IMR-90 (cell line): ENCODE measurements around the gene CALCOCO1. TPM values are rescaled to one million over a fixed set of nuclear protein-coding genes. Genes with fewer than 3 reads are reported as not detected.

Experiments
- ATAC-seq: fragments of 200-7000 bp; cut with Tn5 transposase; 2 replicates; pipeline ENCODE4 v1.9.1; 2020; ENCODE audit warnings: low read depth, mild to moderate bottlenecking, moderate library complexity
- BruUV-seq: library from RNA; stranded (reverse); fragments of 400-500 nt; replicated peaks from 2 replicates; lab custom pipeline; 2021; lab: Mats Ljungman, UMichigan
- CTCF ChIA-PET: fragments of 300-600 bp; formaldehyde crosslinking; extraction: SDS; loops from one replicate; lab custom pipeline; 2021; ENCODE audit warnings: antibody characterized with exemption; lab: Yijun Ruan, JAX
- POLR2A ChIA-PET: fragments of 300-600 bp; sonication (Branson Sonifier 250); formaldehyde crosslinking; loops from one replicate; lab custom pipeline; 2022; ENCODE audit warnings: antibody characterized with exemption; ENCODE audit not compliant: unreplicated experiment; lab: Charles Lee
- DNase-seq: peaks from one replicate; pipeline ENCODE4 v3.0.0; 2013
- H2AFZ ChIP-seq: replicated peaks from 2 replicates; pipeline ENCODE3; 2013; ENCODE audit warnings: low read length, mild to moderate bottlenecking; ENCODE audit not compliant: poor library complexity
- H2AK5ac ChIP-seq: 2 replicates; pipeline ENCODE4 v1.6.1; 2013; ENCODE audit warnings: low read depth, low read length, inconsistent platforms
- H2AK9ac ChIP-seq: replicated peaks from 2 replicates; pipeline ENCODE3; 2013; ENCODE audit warnings: mild to moderate bottlenecking, low read depth, low read length, moderate library complexity; ENCODE audit not compliant: poor library complexity
- H2BK120ac ChIP-seq: 2 replicates; pipeline ENCODE4 v1.6.1; 2013; ENCODE audit warnings: low read depth, low read length, inconsistent platforms
- H2BK15ac ChIP-seq: 3 replicates; pipeline ENCODE4 v1.6.1; 2013; ENCODE audit warnings: low read depth, low read length, inconsistent platforms
- H2BK20ac ChIP-seq: 2 replicates; pipeline ENCODE4 v1.6.1; 2013; ENCODE audit warnings: low read depth, mild to moderate bottlenecking, inconsistent platforms, low read length, moderate library complexity
- H2BK5ac ChIP-seq: 2 replicates; pipeline ENCODE4 v1.6.1; 2013; ENCODE audit warnings: mild to moderate bottlenecking, low read depth, low read length, inconsistent platforms; ENCODE audit not compliant: poor library complexity, severe bottlenecking
- H3K14ac ChIP-seq: replicated peaks from 2 replicates; pipeline ENCODE4 v1.6.1; 2013; ENCODE audit warnings: low read depth, low read length, inconsistent platforms
- H3K18ac ChIP-seq: 2 replicates; pipeline ENCODE4 v1.6.1; 2013; ENCODE audit warnings: low read depth, low read length, control low read depth
- H3K23ac ChIP-seq: 2 replicates; pipeline ENCODE4 v1.6.1; 2013; ENCODE audit warnings: low read depth, low read length, inconsistent platforms
- H3K27ac ChIP-seq: 2 replicates; pipeline ENCODE4 v1.5.1; 2013; ENCODE audit warnings: mild to moderate bottlenecking, control low read depth, low read length; ENCODE audit not compliant: insufficient read depth
- H3K27me3 ChIP-seq: 2 replicates; pipeline ENCODE4 v1.6.1; 2013; ENCODE audit warnings: low read length; ENCODE audit not compliant: control insufficient read depth, insufficient read depth
- H3K36me3 ChIP-seq: 2 replicates; pipeline ENCODE4 v1.6.1; 2013; ENCODE audit warnings: low read length, mixed read lengths; ENCODE audit not compliant: control insufficient read depth, insufficient read depth
- H3K4ac ChIP-seq: 2 replicates; pipeline ENCODE4 v1.6.1; 2013; ENCODE audit warnings: low read depth, low read length, inconsistent platforms
- H3K4me1 ChIP-seq: 2 replicates; pipeline ENCODE4 v1.6.1; 2013; ENCODE audit warnings: low read length, mixed read lengths; ENCODE audit not compliant: control insufficient read depth, insufficient read depth
- H3K4me2 ChIP-seq: 2 replicates; pipeline ENCODE4 v1.6.1; 2013; ENCODE audit warnings: low read depth, mild to moderate bottlenecking, control low read depth, low read length, moderate library complexity
- H3K4me3 ChIP-seq: 2 replicates; pipeline ENCODE4 v1.5.1; 2013; ENCODE audit warnings: low read depth, mild to moderate bottlenecking, control low read depth, low read length, moderate library complexity; ENCODE audit not compliant: insufficient read depth
- H3K56ac ChIP-seq: 2 replicates; pipeline ENCODE4 v1.6.1; 2013; ENCODE audit warnings: low read length, inconsistent platforms; ENCODE audit not compliant: insufficient read depth; ENCODE audit errors: extremely low read depth
- H3K79me1 ChIP-seq, 2 experiments: 2 replicates each; pipeline ENCODE4 v1.6.1; 2013; ENCODE audit warnings: low read length in 2 of 2, inconsistent platforms in 1 of 2, low read depth in 1 of 2
- H3K9ac ChIP-seq: 2 replicates; pipeline ENCODE4 v1.6.1; 2013; ENCODE audit warnings: low read depth, low read length, control low read depth
- H3K9me1 ChIP-seq: 2 replicates; pipeline ENCODE4 v1.6.1; 2013; ENCODE audit warnings: low read length, inconsistent platforms; ENCODE audit not compliant: insufficient read depth
- H3K9me3 ChIP-seq: 2 replicates; pipeline ENCODE4 v1.6.1; 2013; ENCODE audit warnings: low read length; ENCODE audit not compliant: control insufficient read depth, insufficient read depth
- H4K20me1 ChIP-seq: 2 replicates; pipeline ENCODE4 v1.6.1; 2013; ENCODE audit warnings: low read length, inconsistent platforms; ENCODE audit not compliant: insufficient read depth
- H4K5ac ChIP-seq: 2 replicates; pipeline ENCODE4 v1.6.1; 2013; ENCODE audit warnings: mild to moderate bottlenecking, low read depth, low read length, control low read depth
- H4K8ac ChIP-seq, 2 experiments: 2 replicates each; pipeline ENCODE4 v1.6.1; 2013; ENCODE audit warnings: low read depth in 2 of 2, low read length in 2 of 2, control low read depth in 1 of 2, inconsistent platforms in 1 of 2
- H4K91ac ChIP-seq: 2 replicates; pipeline ENCODE4 v1.6.1; 2013; ENCODE audit warnings: low read depth, low read length, inconsistent platforms; ENCODE audit not compliant: insufficient read depth
- CEBPB ChIP-seq: IDR thresholded peaks from 2 replicates; pipeline ENCODE4 v1.6.1; 2012; ENCODE audit warnings: low read depth, low read length, improper control_type of control experiment
- MAZ ChIP-seq: IDR thresholded peaks from 2 replicates; pipeline ENCODE4 v1.6.1; 2012; ENCODE audit warnings: low read depth, mild to moderate bottlenecking, low read length, improper control_type of control experiment, moderate library complexity, borderline replicate concordance
- MXI1 ChIP-seq: IDR thresholded peaks from 2 replicates; pipeline ENCODE4 v1.6.1; 2012; ENCODE audit warnings: low read depth, mild to moderate bottlenecking, low read length, moderate library complexity, borderline replicate concordance
- WGBS, 2 experiments: methylation state at CpG; one replicate each; pipeline versions ENCODE4 v1.1.5 to v1.1.7; 2013; ENCODE audit warnings: missing lambda C conversion rate in 2 of 2; ENCODE audit not compliant: insufficient read length in 1 of 2; ENCODE audit errors: extremely low coverage in 2 of 2; 5-methylcytosine and 5-hydroxymethylcytosine counted together
- dilution Hi-C: fragments of 300-500 bp; cut with HindIII; formaldehyde crosslinking; loops from one replicate; pipeline ENCODE4 v1.14.3; 2018; ENCODE audit warnings: low sequenced_read_pairs; ENCODE audit not compliant: unreplicated experiment
- in situ Hi-C: fragments of 300-500 bp; cut with MboI; formaldehyde crosslinking; loops from 3 replicates; pipeline ENCODE4 v1.14.3; 2019; ENCODE audit warnings: low sequenced_read_pairs, inconsistent platforms, mixed read lengths
- intact Hi-C: fragments of 100-400 bp; cut with micrococcal nuclease; formaldehyde crosslinking; loops from 2 replicates; pipeline ENCODE4 v1.10.0; 2022
- polyA plus RNA-seq, 3 experiments: library from polyadenylated mRNA; depleted of rRNA; stranded (reverse); fragments of >200 nt; gene quantifications; 2 replicates each; pipeline ENCODE4 v1.2.3, GENCODE V29; 2012; ENCODE audit warnings: low replicate concordance in 1 of 3
- total RNA-seq: library from RNA; depleted of rRNA; stranded (reverse); fragments of >200 nt; gene quantifications from 2 replicates; pipeline ENCODE4 v1.2.3, GENCODE V29; 2012

CALCOCO1 gene
- total and polyA plus RNA-seq, 2 of the 4 experiments (the other 2 are of a cell fraction), result 156 to 169 TPM

DNA sequence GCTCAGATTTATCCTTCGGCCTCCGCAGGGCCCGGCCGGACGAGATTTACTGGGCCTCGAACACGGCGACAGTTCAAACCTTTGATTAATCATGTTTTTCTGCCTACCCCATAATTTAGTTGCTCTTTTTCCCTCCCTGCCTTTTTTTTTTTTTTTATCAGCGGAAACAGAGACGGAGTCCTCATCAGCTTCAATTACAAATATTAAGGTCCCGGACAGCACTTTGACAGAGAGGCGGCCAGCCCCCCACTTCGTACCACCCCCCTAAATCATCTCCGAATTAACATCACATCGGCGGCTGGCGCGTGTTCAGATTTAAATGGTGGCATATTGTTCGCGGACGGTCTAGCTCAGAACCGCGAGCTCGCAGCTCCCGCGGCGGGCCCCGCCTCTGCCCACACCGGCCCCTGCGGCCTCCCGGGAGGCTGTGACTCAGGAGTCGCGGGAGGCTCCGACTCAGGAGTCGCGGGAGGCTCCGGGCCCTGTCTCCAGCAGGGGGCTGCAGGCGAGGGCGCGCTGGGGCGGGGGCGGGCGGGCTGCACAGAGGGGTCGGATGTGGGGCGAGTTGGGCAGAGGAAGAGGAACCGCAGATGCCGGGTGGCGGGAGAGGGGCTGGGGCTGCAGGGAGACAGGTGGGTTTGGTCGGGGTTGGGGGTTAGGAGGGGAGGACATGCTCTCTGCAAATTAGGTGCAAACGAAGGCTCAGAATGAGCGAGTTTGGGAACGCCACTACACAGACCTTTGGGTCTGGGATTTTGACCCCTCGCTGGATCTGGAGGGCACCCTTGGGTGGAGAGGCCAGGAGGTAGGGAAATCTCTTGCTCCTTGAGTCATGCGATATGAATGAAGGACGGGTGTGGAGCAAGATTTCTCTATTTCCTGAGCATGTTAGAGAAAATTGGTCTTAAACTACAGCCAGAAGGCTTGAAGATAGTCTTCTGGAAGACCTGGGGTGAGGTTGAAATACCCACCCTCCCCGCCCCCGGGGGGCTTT is 31.8 kb downstream of the CALCOCO1 start:
- CTCF ChIA-PET, result interaction anchor here (1.2 to 1.3 kb wide), 2 partner anchors 51 kb away, joined by 4 to 6 read pairs; no protein-coding TSS in a partner anchor
- peak; percentile 80 for ATAC-seq
- no peak overlapping the region for H3K9ac ChIP-seq

More for the DNA sequence above, 31.8 kb downstream of the CALCOCO1 start:
- POLR2A ChIA-PET, result no interaction called here
- peaks cover 2% of the 10 kb centered on the region; the same call in 1 of the 2 replicates for H3K4me1 ChIP-seq
- 6% methylated on average over 28 of the region's 57 CpGs; no CpG with 5 or more reads in 1 of the 2 experiments for WGBS, 2 experiments
- H4K8ac ChIP-seq, result no peak overlapping the region
- peak overlapping the region; percentile 60 for H3K4me2 ChIP-seq
- BruUV-seq, result no TSS peak
- H4K5ac ChIP-seq, result no peak overlapping the region
- H3K9me3 ChIP-seq, result no peaks in the 10 kb centered on the region; the same call in 1 of the 2 replicates
- in situ Hi-C loops, result no loop called here
- no peak overlapping the region for H2BK120ac ChIP-seq
- H3K56ac ChIP-seq, result no peak overlapping the region
- H2BK15ac ChIP-seq, result no peak overlapping the region
- dilution Hi-C loops, result no loop called here
- no peak overlapping the region for H3K18ac ChIP-seq
- TF ChIP-seq CEBPB (peak; percentile 18; the same call in 1 of the 2 replicates), MAZ (peak; percentile 25; the same call in 1 of the 2 replicates), MXI1 (no peak)
- no peaks in the 10 kb centered on the region for H3K9me1 ChIP-seq
- no peak overlapping the region for H3K4me3 ChIP-seq
- no peak overlapping the region for H3K27ac ChIP-seq
- peaks cover 52% of the 10 kb centered on the region for H3K27me3 ChIP-seq
- no peak overlapping the region for H2AK9ac ChIP-seq
- H3K79me1 ChIP-seq, result no peaks in the 10 kb centered on the region
- peak; percentile 55 for DNase-seq
- H3K36me3 ChIP-seq, result no peaks in the 10 kb centered on the region
- H3K23ac ChIP-seq, result no peak overlapping the region
- H2BK5ac ChIP-seq, result no peak overlapping the region
- H3K4ac ChIP-seq, result no peak overlapping the region; the same call in 1 of the 2 replicates
- intact Hi-C loops, result no loop called here
- H2BK20ac ChIP-seq, result no peak overlapping the region
- H4K91ac ChIP-seq, result no peak overlapping the region
- no peak overlapping the region for H3K14ac ChIP-seq
- H2AFZ ChIP-seq, result peak overlapping the region; percentile 85
- H4K20me1 ChIP-seq, result no peaks in the 10 kb centered on the region
- no peak overlapping the region for H2AK5ac ChIP-seq
